GM19043 (cell line): ENCODE results near the gene IL17RA.

ENCODE experiments used
- ATAC-seq: cut with Tn5 transposase; IDR thresholded peaks from one replicate; pipeline ENCODE4 v1.9.1; 2021; ENCODE audit warnings: low read depth; ENCODE audit not compliant: unreplicated experiment

The IL17RA gene

GRCh38 chr22:17083255-17083654 is 1.5 kb upstream of the IL17RA start:
- no peak for ATAC-seq

GRCh38 chr22:17083811-17084441 is 874 bp upstream of the IL17RA start:
- ATAC-seq: no peak

- ATAC-seq: peak; percentile 5
Observed at GRCh38 chr22:17085277-17086181, 729 bp downstream of the IL17RA start.

GRCh38 chr22:17086296-17086695 is 1.5 kb downstream of the IL17RA start:
- ATAC-seq: no peak

GRCh38 chr22:17086788-17087497 is 2.1 kb downstream of the IL17RA start:
- no peak for ATAC-seq

GRCh38 chr22:17087498-17088131 is 2.8 kb downstream of the IL17RA start:
- peak; percentile 37 for ATAC-seq

- no peak for ATAC-seq
Observed at GRCh38 chr22:17090550-17090949, 5.8 kb downstream of the IL17RA start.

- ATAC-seq: no peak
Observed at GRCh38 chr22:17091851-17092250, 7.1 kb downstream of the IL17RA start.

- ATAC-seq: no peak
Observed at GRCh38 chr22:17093081-17093480, 8.3 kb downstream of the IL17RA start.

- ATAC-seq: no peak
Observed at GRCh38 chr22:17095538-17095937, 10.7 kb downstream of the IL17RA start.

GRCh38 chr22:17096071-17096470 is 11.3 kb downstream of the IL17RA start:
- no peak for ATAC-seq

- ATAC-seq: no peak
Observed at GRCh38 chr22:17097062-17097461, 12.3 kb downstream of the IL17RA start.

- ATAC-seq: no peak
Observed at GRCh38 chr22:17097701-17098100, 12.9 kb downstream of the IL17RA start.

- peak; percentile 53 for ATAC-seq
Observed at GRCh38 chr22:17098379-17098819, 13.6 kb downstream of the IL17RA start.

- ATAC-seq: no peak
Observed at GRCh38 chr22:17100621-17101020, 15.8 kb downstream of the IL17RA start.

GRCh38 chr22:17101475-17102296 is 16.9 kb downstream of the IL17RA start:
- ATAC-seq: no peak

GRCh38 chr22:17102297-17102667 is 17.5 kb downstream of the IL17RA start:
- no peak for ATAC-seq

GRCh38 chr22:17103351-17103750 is 18.6 kb downstream of the IL17RA start:
- ATAC-seq: no peak

GRCh38 chr22:17104336-17104935 is 19.6 kb downstream of the IL17RA start:
- ATAC-seq: no peak
